ENCODE measurements around the gene FRMD5. TPM values are rescaled to one million over a fixed set of nuclear protein-coding genes. Genes with fewer than 3 reads are reported as not detected.
A peak's percentile ranks its signal among the peaks of the same experiment; 100 is the strongest.

FRMD5 gene
- total RNA-seq, 1 experiment from 2014 or later, result 6.5 TPM

DNA sequence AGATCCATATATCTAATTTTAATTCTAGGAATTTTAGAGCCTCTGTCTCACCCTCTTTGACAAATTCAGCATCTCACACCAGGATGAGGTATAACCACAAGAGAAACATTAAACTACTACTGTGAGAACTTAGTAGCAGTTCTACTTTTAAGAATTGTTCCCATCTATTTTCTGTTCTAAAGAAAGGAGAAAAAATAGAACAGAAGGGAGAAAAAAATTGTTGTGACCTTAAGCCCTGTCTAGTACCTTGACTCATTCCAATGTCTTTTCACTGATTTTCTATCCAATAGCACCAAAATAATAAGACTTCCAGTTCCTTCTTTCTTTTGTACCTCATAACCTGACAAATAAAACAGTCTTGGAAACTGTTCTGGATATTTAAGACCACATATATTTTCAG lies 37.0 kb downstream of the FRMD5 start:
- no peaks in the 10 kb centered on the region for H3K36me3 ChIP-seq (ENCODE audit: low read depth)
- POLR2A ChIA-PET (ENCODE audit: unreplicated experiment), result interaction anchor here (0.6 to 0.7 kb wide), 2 partner anchors 18 to 56 kb away, joined by 4 to 9 read pairs; no protein-coding TSS in a partner anchor
- no peak overlapping the region for H2AFZ ChIP-seq
- no peaks in the 10 kb centered on the region for H3K9me3 ChIP-seq (ENCODE audit: insufficient read depth, low read depth)
- peaks cover 27% of the 10 kb centered on the region for H3F3A ChIP-seq (ENCODE audit: insufficient read depth, low read depth)
- no peak for DNase-seq
- peak overlapping the region; percentile 82 for H3K27ac ChIP-seq
- no peaks in the 10 kb centered on the region for H3K9me2 ChIP-seq (ENCODE audit: insufficient read depth)
- H3K79me2 ChIP-seq (ENCODE audit: low read depth), result no peaks in the 10 kb centered on the region
- H3K4me1 ChIP-seq (replicated peaks; ENCODE audit: insufficient read depth), result peaks cover 39% of the 10 kb centered on the region
- intact Hi-C loops (cut with micrococcal nuclease; ENCODE audit: unreplicated experiment), result loop anchor here (5.0 kb wide), 1 partner anchor 569 kb away; no protein-coding TSS in a partner anchor
- BruUV-seq (replicated peaks), result no TSS peak
- H3K4me3 ChIP-seq, result peak overlapping the region; percentile 15; the same call in 1 of the 2 replicates
- H3K27me3 ChIP-seq (ENCODE audit: insufficient read depth, low read depth), result no peaks in the 10 kb centered on the region
- H3K4me2 ChIP-seq, result peak overlapping the region; percentile 70
- H4K20me1 ChIP-seq (ENCODE audit: insufficient read depth), result no peaks in the 10 kb centered on the region
- TF ChIP-seq, protein P1, sequence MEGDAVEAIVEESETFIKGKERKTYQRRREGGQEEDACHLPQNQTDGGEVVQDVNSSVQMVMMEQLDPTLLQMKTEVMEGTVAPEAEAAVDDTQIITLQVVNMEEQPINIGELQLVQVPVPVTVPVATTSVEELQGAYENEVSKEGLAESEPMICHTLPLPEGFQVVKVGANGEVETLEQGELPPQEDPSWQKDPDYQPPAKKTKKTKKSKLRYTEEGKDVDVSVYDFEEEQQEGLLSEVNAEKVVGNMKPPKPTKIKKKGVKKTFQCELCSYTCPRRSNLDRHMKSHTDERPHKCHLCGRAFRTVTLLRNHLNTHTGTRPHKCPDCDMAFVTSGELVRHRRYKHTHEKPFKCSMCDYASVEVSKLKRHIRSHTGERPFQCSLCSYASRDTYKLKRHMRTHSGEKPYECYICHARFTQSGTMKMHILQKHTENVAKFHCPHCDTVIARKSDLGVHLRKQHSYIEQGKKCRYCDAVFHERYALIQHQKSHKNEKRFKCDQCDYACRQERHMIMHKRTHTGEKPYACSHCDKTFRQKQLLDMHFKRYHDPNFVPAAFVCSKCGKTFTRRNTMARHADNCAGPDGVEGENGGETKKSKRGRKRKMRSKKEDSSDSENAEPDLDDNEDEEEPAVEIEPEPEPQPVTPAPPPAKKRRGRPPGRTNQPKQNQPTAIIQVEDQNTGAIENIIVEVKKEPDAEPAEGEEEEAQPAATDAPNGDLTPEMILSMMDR (conservative IDR thresholded peaks at IDR 0.05), result no peak
- TF ChIP-seq EZH2 (IDR thresholded peaks at IDR 0.05; ENCODE audit: low read depth), result no peak
- CTCF ChIA-PET, result interaction anchor here (0.5 kb wide), 1 partner anchor 49 kb away, joined by 5 read pairs; no protein-coding TSS in a partner anchor

- CTCF ChIA-PET, result no interaction called here
- Histone ChIP-seq H3K79me2 (ENCODE audit: low read depth) (no peaks in the 10 kb centered on the region), H3K27ac (peak overlapping the region; percentile 82), H3K9me2 (ENCODE audit: insufficient read depth) (no peaks in the 10 kb centered on the region), H2AFZ (no peak overlapping the region), H4K20me1 (ENCODE audit: insufficient read depth) (no peaks in the 10 kb centered on the region), H3K9me3 (ENCODE audit: insufficient read depth, low read depth) (no peaks in the 10 kb centered on the region), H3K27me3 (ENCODE audit: insufficient read depth, low read depth) (no peaks in the 10 kb centered on the region), H3K4me2 (peak overlapping the region; percentile 70), H3K4me1 (replicated peaks; ENCODE audit: insufficient read depth) (peaks cover 39% of the 10 kb centered on the region), H3K36me3 (ENCODE audit: low read depth) (no peaks in the 10 kb centered on the region), H3F3A (ENCODE audit: insufficient read depth, low read depth) (peaks cover 27% of the 10 kb centered on the region), H3K4me3 (peak overlapping the region; percentile 27; the same call in 1 of the 2 replicates)
- intact Hi-C loops (cut with micrococcal nuclease; ENCODE audit: unreplicated experiment), result loop anchor here (2.0 to 5.0 kb wide), 3 partner anchors 37 to 570 kb away; partner anchors contain the start of gene FRMD5
- peak; percentile 4 to 95 for DNase-seq
- POLR2A ChIA-PET (ENCODE audit: unreplicated experiment), result interaction anchor here (0.6 kb wide), 1 partner anchor 56 kb away, joined by 9 read pairs; no protein-coding TSS in a partner anchor
- TF ChIP-seq, protein P1 (conservative IDR thresholded peaks at IDR 0.05), result no peak
- no peak for TF ChIP-seq EZH2 (IDR thresholded peaks at IDR 0.05; ENCODE audit: low read depth)
- BruUV-seq (replicated peaks), result no TSS peak
Observed at GRCh38 chr15:44157679-44158078, 37.4 kb downstream of the FRMD5 start.

- no TSS peak for BruUV-seq (replicated peaks)
- H2AFZ ChIP-seq, result no peak overlapping the region
- no peaks in the 10 kb centered on the region for H3K79me2 ChIP-seq (ENCODE audit: low read depth)
- H4K20me1 ChIP-seq (ENCODE audit: insufficient read depth), result no peaks in the 10 kb centered on the region
- ChIA-PET POLR2A (ENCODE audit: unreplicated experiment) (no interaction called here), CTCF (no interaction called here)
- no peaks in the 10 kb centered on the region for H3K27me3 ChIP-seq (ENCODE audit: insufficient read depth, low read depth)
- no peak for DNase-seq
- H3K9me3 ChIP-seq (ENCODE audit: insufficient read depth, low read depth), result no peaks in the 10 kb centered on the region
- peaks cover 18% of the 10 kb centered on the region for H3F3A ChIP-seq (ENCODE audit: insufficient read depth, low read depth)
- intact Hi-C loops (cut with micrococcal nuclease; ENCODE audit: unreplicated experiment), result no loop called here
- TF ChIP-seq, protein P1 (conservative IDR thresholded peaks at IDR 0.05), result no peak
- no peak for TF ChIP-seq EZH2 (IDR thresholded peaks at IDR 0.05; ENCODE audit: low read depth)
- no peaks in the 10 kb centered on the region for H3K36me3 ChIP-seq (ENCODE audit: low read depth)
- H3K4me2 ChIP-seq, result no peak overlapping the region
- H3K4me3 ChIP-seq, result no peak overlapping the region
- peaks cover 19% of the 10 kb centered on the region for H3K4me1 ChIP-seq (replicated peaks; ENCODE audit: insufficient read depth)
- H3K9me2 ChIP-seq (ENCODE audit: insufficient read depth), result no peaks in the 10 kb centered on the region
- H3K27ac ChIP-seq, result no peak overlapping the region
Observed at GRCh38 chr15:44153352-44153751, 41.7 kb downstream of the FRMD5 start.
